Esophagus muscularis mucosa (tissue), 4 donors: ENCODE data around the gene PCBD2. TPM values are rescaled to one million over a fixed set of nuclear protein-coding genes. Genes with fewer than 3 reads are reported as not detected.

ENCODE experiments used
- DNase-seq: peaks from one replicate; pipeline ENCODE4 v3.0.0-alpha.2; 2017; ENCODE audit errors: extremely low spot score
- H3K27ac ChIP-seq, 4 donors: fragments of 200-600 bp; sonication (generic); replicated peaks in 1 of 4; 1 replicate in 3 of 4; 2 replicates in 1 of 4; pipeline ENCODE4 v1.5.1; 2016 to 2019; ENCODE audit warnings: mild to moderate bottlenecking in 1 of 4
- H3K27me3 ChIP-seq, 4 donors: fragments of 200-600 bp; sonication (generic); one replicate each; pipeline versions ENCODE4 v1.5.1 to v1.6.0; 2016 to 2019
- H3K36me3 ChIP-seq, 4 donors: fragments of 200-600 bp; sonication (generic); one replicate each; pipeline ENCODE4 v1.5.1; 2016 to 2019
- H3K4me1 ChIP-seq, 4 donors: fragments of 200-600 bp; sonication (generic); one replicate each; pipeline ENCODE4 v1.5.1; 2016 to 2019
- H3K4me3 ChIP-seq, 4 donors: fragments of 200-600 bp; sonication (generic); 1 replicate in 2 of 4; 2 replicates in 2 of 4; pipeline ENCODE4 v1.5.1; 2016 to 2019; ENCODE audit warnings: mild to moderate bottlenecking in 4 of 4, moderate library complexity in 1 of 4
- H3K9me3 ChIP-seq, 4 donors: fragments of 200-600 bp; sonication (generic); 1 replicate in 3 of 4; 2 replicates in 1 of 4; pipeline ENCODE4 v1.5.1; 2016 to 2019
- CTCF ChIP-seq, 3 experiments: fragments of 200-600 bp in 2 of 3; fragments of 450-650 bp in 1 of 3; sonication (generic) in 2 of 3; IDR thresholded peaks; one replicate each; pipeline ENCODE4 v1.5.1; 2017 to 2019; ENCODE audit warnings: antibody characterized with exemption in 3 of 3, mild to moderate bottlenecking in 2 of 3, moderate library complexity in 1 of 3
- EP300 ChIP-seq: sonication (generic); formaldehyde crosslinking; IDR thresholded peaks from one replicate; pipeline ENCODE4 v1.6.1; 2017; ENCODE audit warnings: antibody characterized with exemption
- POLR2A ChIP-seq: fragments of 450-650 bp; IDR thresholded peaks from one replicate; pipeline ENCODE4 v1.6.1; 2017; ENCODE audit warnings: antibody characterized with exemption, moderate library complexity, mild to moderate bottlenecking, low read depth
- POLR2AphosphoS5 ChIP-seq, 2 donors: sonication (generic); formaldehyde crosslinking; IDR thresholded peaks; one replicate each; pipeline ENCODE4 v1.6.1; 2017; ENCODE audit warnings: antibody characterized with exemption in 2 of 2
- WGBS: methylation state at CpG from one replicate; pipeline ENCODE4 v1.1.5; 2018; 5-methylcytosine and 5-hydroxymethylcytosine counted together
- intact Hi-C: fragments of 100-400 bp; cut with DNase I; formaldehyde crosslinking; loops from one replicate; pipeline ENCODE4 v1.15.1; 2023
- small RNA-seq, 3 donors: library from RNA; depleted of rRNA; stranded (forward); fragments of <200 nt; gene quantifications; one replicate each; pipeline ENCODE3, GENCODE V24; 2016
- total RNA-seq, 4 donors: library from RNA; depleted of rRNA; stranded (reverse); fragments of >200 nt; gene quantifications; one replicate each; pipeline versions ENCODE4 v1.1.0 to v1.2.1, GENCODE V29; 2016

PCBD2 gene
- total RNA-seq, 4 donors from 2014 or later, result 6.8 to 11.6 (median 10.4) TPM

GRCh38 chr5:135010502-135011354 is 105.8 kb downstream of the PCBD2 start:
- intact Hi-C loops, result loop anchor here (10.0 kb wide), 1 partner anchor 184 kb away; no protein-coding TSS in a partner anchor
- H3K27me3 ChIP-seq, result no peaks in the 10 kb centered on the region
- no peaks in the 10 kb centered on the region for H3K9me3 ChIP-seq
- H3K4me3 ChIP-seq, result no peak overlapping the region
- H3K36me3 ChIP-seq, result no peaks in the 10 kb centered on the region
- WGBS, result 72% methylated on average over 3 of the region's 3 CpGs
- peaks cover 21 to 36% (median 26%) of the 10 kb centered on the region in 4 donors for H3K4me1 ChIP-seq
- TF ChIP-seq POLR2A (no peak), CTCF (IDR thresholded peaks at IDR 0.05) (peak in 1 of 3 experiments; percentile 11), POLR2AphosphoS5 (IDR thresholded peaks at IDR 0.05) (no peak), EP300 (no peak)
- DNase-seq, result no peak
- no peak overlapping the region for H3K27ac ChIP-seq

- no peak for TF ChIP-seq EP300
- TF ChIP-seq POLR2A, result no peak
- TF ChIP-seq POLR2AphosphoS5 (IDR thresholded peaks at IDR 0.05), result no peak
- TF ChIP-seq CTCF (IDR thresholded peaks at IDR 0.05), result no peak
- no peak for DNase-seq
- no peak overlapping the region for H3K4me3 ChIP-seq
- H3K27me3 ChIP-seq, result no peaks in the 10 kb centered on the region
- no peaks in the 10 kb centered on the region for H3K36me3 ChIP-seq
- H3K9me3 ChIP-seq, result no peaks in the 10 kb centered on the region
- H3K4me1 ChIP-seq, result peaks cover 21 to 36% (median 26%) of the 10 kb centered on the region in 4 donors
- H3K27ac ChIP-seq, result no peak overlapping the region
- intact Hi-C loops, result loop anchor here (10.0 kb wide), 1 partner anchor 183 kb away; no protein-coding TSS in a partner anchor
- 94% methylated on average over 4 of the region's 4 CpGs for WGBS
These were observed 106.6 kb downstream of the PCBD2 start for GRCh38 chr5:135011355-135012032.

- TF ChIP-seq CTCF (IDR thresholded peaks at IDR 0.05) (no peak), EP300 (no peak), POLR2A (no peak), POLR2AphosphoS5 (IDR thresholded peaks at IDR 0.05) (no peak)
- intact Hi-C loops, result loop anchor here (10.0 kb wide), 1 partner anchor 183 kb away; no protein-coding TSS in a partner anchor
- no peak for DNase-seq
- Histone ChIP-seq H3K36me3 (no peaks in the 10 kb centered on the region), H3K9me3 (no peaks in the 10 kb centered on the region), H3K4me3 (no peak overlapping the region), H3K27me3 (no peaks in the 10 kb centered on the region), H3K4me1 (peaks cover 21 to 36% (median 26%) of the 10 kb centered on the region in 4 donors), H3K27ac (no peak overlapping the region)
- 69% methylated on average over 2 of the region's 2 CpGs for WGBS
These were observed 107.2 kb downstream of the PCBD2 start for GRCh38 chr5:135012033-135012588.

Small RNA genes within 50 kb of the gene (small RNA-seq; reads per million reads assigned to genes)
- 0 reads per million in 3 donors for gene MIR4461
- gene MTND3P25, result 0 reads per million in 3 donors
- 0 reads per million in 3 donors for gene MTND4LP30

Other genes starting within 250 kb of the PCBD2 start
- 10 to 100 TPM; 38.5 to 54.4 (median 49.8) TPM for gene CAMLG, start 166.6 kb upstream of the PCBD2 start, total RNA-seq
- 10 to 100 TPM; 29.2 to 33.2 (median 30.5) TPM for gene DDX46, start 146.4 kb upstream of the PCBD2 start, total RNA-seq
- 10 to 100 TPM; 54.0 to 76.4 (median 61.6) TPM for gene C5orf24, start 59.2 kb upstream of the PCBD2 start, total RNA-seq
- gene TXNDC15, start 30.8 kb upstream of the PCBD2 start, total RNA-seq, result 100 to 1,000 TPM in 2 of 4 donors, 10 to 100 TPM in 2; 71.4 to 123 (median 93.9) TPM
- gene CATSPER3, start 62.8 kb downstream of the PCBD2 start, total RNA-seq, result under 1 TPM in 2 of 4 donors, not detected in 2; 0.42 to 0.65 TPM
- gene PITX1, start 129.1 kb downstream of the PCBD2 start, total RNA-seq, result 1 to 10 TPM; 3.7 to 8.7 (median 6.2) TPM